ENCODE data around the gene ZNF90. TPM values are rescaled to one million over a fixed set of nuclear protein-coding genes. Genes with fewer than 3 reads are reported as not detected.
"Not testable (repeated sequence)": the region's sequence is repeated elsewhere in the genome, so short reads cannot be mapped to it uniquely, and the experiment has no call there.

ZNF90 gene
- total and polyA plus RNA-seq, 2 of the 8 experiments (the other 6 are each of a cell fraction or from before 2014, with no cell fraction given), result 41.2 to 114 TPM

DNA sequence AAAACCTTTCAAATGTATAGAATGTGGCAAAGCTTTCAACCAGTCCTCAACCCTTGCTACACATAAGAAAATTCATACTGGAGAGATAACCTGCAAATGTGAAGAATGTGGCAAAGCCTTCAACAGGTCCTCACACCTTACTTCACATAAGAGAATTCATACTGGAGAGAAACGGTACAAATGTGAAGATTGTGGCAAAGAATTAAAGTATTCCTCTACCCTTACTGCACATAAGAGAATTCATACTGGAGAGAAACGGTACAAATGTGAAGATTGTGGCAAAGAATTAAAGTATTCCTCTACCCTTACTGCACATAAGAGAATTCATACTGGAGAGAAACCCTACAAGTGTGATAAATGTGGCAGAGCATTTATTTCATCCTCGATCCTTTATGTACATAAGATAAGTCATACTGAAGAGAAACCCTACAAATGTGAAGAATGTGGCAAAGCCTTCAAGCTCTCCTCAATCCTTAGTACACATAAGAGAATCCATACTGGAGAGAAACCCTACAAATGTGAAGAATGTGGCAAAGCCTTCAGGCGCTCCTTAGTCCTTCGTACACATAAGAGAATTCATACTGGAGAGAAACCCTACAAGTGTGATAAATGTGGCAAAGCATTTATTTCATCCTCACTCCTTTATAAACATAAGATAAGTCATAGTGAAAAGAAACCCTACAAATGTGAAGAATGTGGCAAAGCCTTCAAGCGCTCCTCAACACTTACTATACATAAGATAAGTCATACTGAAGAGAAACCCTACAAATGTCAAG, 40.5 kb downstream of the ZNF90 start:
- H3K23me2 ChIP-seq (ENCODE audit: low read depth, low read length); H3K4me1 ChIP-seq (replicated peaks in 1 of 4; ENCODE audit: control insufficient read depth in 3 of 4, insufficient read depth in 4 of 4, low read length in 3 of 4); H3K23ac ChIP-seq (ENCODE audit: insufficient read length); H3K56ac ChIP-seq (replicated peaks; ENCODE audit: insufficient read length, low read depth, low read length); CTCF ChIA-PET (ENCODE audit: partially characterized antibody); H3K9ac ChIP-seq (replicated peaks in 1 of 4; ENCODE audit: extremely low read depth in 1 of 4, low read depth in 3 of 4, low read length in 3 of 4); H2AK5ac ChIP-seq (ENCODE audit: low read depth, low read length); H4K91ac ChIP-seq (replicated peaks; ENCODE audit: insufficient read length, low read length); H3K79me1 ChIP-seq (ENCODE audit: low read depth, low read length); H2AFZ ChIP-seq (ENCODE audit: low read length); H2BK15ac ChIP-seq (ENCODE audit: low read length); H3K27ac ChIP-seq (ENCODE audit: low read depth, low read length); H2BK12ac ChIP-seq (ENCODE audit: low read depth, low read length); H4K5ac ChIP-seq (ENCODE audit: insufficient read length, low read depth, low read length); H2BK5ac ChIP-seq (ENCODE audit: low read depth, low read length); H3K4me2 ChIP-seq (ENCODE audit: insufficient read depth in 1 of 2, low read depth in 2 of 2, low read length in 2 of 2); H2BK120ac ChIP-seq (replicated peaks; ENCODE audit: low read depth, low read length); H3K18ac ChIP-seq (ENCODE audit: extremely low read depth, low read length); H3K27me3 ChIP-seq (replicated peaks in 1 of 4; ENCODE audit: control insufficient read depth in 3 of 4, extremely low read depth in 1 of 4, insufficient read depth in 3 of 4, low read length in 3 of 4); H4K8ac ChIP-seq (ENCODE audit: extremely low read depth, insufficient read depth, low read length); DNase-seq (ENCODE audit: low read depth in 1 of 2, low spot score in 2 of 2); H3K14ac ChIP-seq (ENCODE audit: insufficient read length); H3K4ac ChIP-seq (replicated peaks; ENCODE audit: insufficient read length, low read depth, low read length); H2BK20ac ChIP-seq (ENCODE audit: low read length); H4K20me1 ChIP-seq (replicated peaks in 1 of 2; ENCODE audit: control insufficient read depth in 1 of 2, insufficient read depth in 2 of 2, low read length in 2 of 2); H3K79me2 ChIP-seq (ENCODE audit: control insufficient read depth in 1 of 2, insufficient read depth in 2 of 2, low read length in 2 of 2): not testable (repeated sequence)
- 91% methylated on average over 6 of the region's 6 CpGs; no CpG with 5 or more reads in 1 of the 2 experiments for WGBS, 2 experiments (ENCODE audit: extremely low coverage in 1 of 2, insufficient coverage in 1 of 2, insufficient read length in 1 of 2, insufficient replicate concordance in 2 of 2, low coverage in 1 of 2, low lambda C conversion rate in 2 of 2, missing lambda C conversion rate in 1 of 2)
- peak; percentile 13 for FAIRE-seq
- POLR2A ChIA-PET (ENCODE audit: partially characterized antibody), result interaction anchor here (1.1 to 2.3 kb wide), 3 partner anchors 16 to 120 kb away, joined by 3 to 7 read pairs (median 3); partner anchors contain the start of gene ZNF90
- Histone ChIP-seq H3K4me3 (ENCODE audit: extremely low read depth in 1 of 4, insufficient read depth in 2 of 4, low read depth in 3 of 4, low read length in 4 of 4) (peak overlapping the region in 1 of 4 experiments; percentile 43; a peak in 1 of 8 replicates), H3K36me3 (ENCODE audit: control insufficient read depth in 2 of 4, insufficient read depth in 4 of 4, low read length in 3 of 4) (peaks cover 11 to 98% (median 58%) of the 10 kb centered on the region in 4 experiments), H3K9me3 (ENCODE audit: insufficient read depth in 2 of 2, low read depth in 1 of 2, low read length in 1 of 2) (peaks cover 73 to 89% of the 10 kb centered on the region in 2 experiments)
- TF ChIP-seq ZNF274 (IDR thresholded peaks at IDR 0.05; ENCODE audit: borderline replicate concordance, extremely low read depth, low read length), result peak; percentile 97
